AG09319 (cell line): ENCODE results near the gene CCDC167.

Experiments used
- DNase-seq: peaks from one replicate; pipeline ENCODE4 v3.0.0-alpha.2; 2010; ENCODE audit warnings: low read depth; ENCODE audit errors: extremely low read depth
- CTCF ChIP-seq: IDR thresholded peaks from 2 replicates; pipeline ENCODE4 v1.5.1; 2011; ENCODE audit warnings: low read depth, mild to moderate bottlenecking, inconsistent platforms, low read length, moderate library complexity

The CCDC167 gene

GRCh38 chr6:37521674-37522073 lies 22.0 kb upstream of the CCDC167 start:
- TF ChIP-seq CTCF, result no peak
- no peak for DNase-seq

DNA sequence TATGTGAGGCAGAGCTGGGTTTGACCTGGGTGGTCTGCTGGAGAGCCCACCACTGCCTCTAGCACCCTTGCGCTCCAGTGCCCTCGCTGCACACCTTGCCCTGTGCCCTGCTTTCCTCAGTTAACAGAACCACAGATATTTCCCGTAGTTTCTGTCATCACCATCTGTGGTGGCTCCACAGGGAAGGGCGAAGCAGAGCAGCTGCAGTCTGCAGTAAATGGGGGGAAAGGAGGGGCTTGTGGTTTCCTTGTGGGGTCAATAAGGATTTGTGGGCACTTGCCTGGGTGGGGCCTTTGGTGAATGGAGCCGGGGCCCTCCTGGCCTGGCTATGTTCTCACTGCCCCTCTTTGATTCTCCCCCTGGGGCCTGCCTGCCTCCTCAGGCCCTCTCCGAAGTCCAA lies 21.2 kb upstream of the CCDC167 start:
- no peak for TF ChIP-seq CTCF
- no peak for DNase-seq

- no peak for TF ChIP-seq CTCF
- no peak for DNase-seq
These were observed 19.8 kb upstream of the CCDC167 start for GRCh38 chr6:37519461-37519860.

DNA sequence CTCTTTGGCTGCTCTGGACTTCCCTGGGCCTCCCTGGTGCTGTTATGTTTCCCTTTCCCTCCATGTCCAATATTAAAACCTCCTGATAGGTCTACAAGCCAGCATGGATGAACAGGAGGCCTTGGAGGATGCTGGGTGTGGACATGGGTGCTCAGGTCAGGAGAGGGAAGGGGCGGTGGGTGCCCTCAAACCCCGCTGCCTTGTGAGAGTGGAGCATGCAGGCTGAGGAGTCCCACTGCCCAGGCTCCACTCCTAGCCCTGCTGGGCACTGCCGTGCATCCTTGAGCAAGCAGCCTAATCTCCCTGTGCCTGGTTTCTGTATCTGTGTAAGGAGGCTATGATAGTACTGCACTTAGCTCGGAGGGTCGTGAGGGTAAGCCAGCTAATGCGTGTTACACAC lies 18.4 kb upstream of the CCDC167 start:
- no peak for DNase-seq
- TF ChIP-seq CTCF, result no peak

DNA sequence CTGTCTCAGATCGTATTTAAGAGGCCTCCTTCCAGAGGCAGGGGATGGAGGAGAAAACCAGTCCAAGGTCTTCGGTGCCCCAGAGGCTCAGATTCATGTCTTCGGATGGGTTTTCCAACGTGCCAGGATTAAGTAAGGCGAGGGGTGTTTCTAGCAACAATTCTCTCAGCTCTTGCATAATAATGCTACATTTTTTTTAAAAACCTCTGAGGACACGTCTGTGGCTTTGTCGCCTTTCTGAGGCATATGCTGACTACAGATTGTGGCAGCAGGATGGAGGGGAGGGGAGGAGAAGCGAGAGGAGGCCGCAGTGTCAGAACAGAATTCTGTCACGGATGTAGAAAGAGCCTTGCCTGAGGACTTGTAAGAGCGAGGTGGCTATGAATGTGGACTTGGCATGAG lies 17.7 kb upstream of the CCDC167 start:
- DNase-seq, result no peak
- TF ChIP-seq CTCF, result no peak

DNA sequence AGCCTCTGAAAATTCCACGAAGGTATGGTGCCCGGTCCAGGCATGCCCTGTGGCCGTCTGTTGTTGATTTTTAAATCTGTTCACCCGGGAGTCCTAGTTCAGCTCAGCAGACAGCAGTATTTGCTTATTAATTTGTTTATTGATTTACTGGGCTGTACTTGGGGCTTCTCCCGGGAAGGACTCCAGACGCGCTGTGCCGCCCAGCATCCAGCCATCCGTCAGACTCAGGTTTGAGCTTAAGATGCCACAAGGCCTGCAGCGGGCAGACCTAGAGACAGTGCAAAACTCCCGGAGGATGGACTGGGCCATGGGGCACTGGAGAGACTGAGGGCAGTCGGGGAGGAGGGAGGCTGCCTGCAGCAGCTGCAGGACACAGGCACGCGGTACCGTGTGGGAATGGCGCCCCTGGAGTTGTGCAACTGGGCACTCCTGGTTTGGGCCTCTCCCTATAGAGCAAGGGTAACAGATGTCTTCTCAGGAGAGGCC lies 17.3 kb upstream of the CCDC167 start:
- DNase-seq, result no peak
- TF ChIP-seq CTCF, result no peak

GRCh38 chr6:37516076-37516919 lies 16.6 kb upstream of the CCDC167 start:
- DNase-seq, result no peak
- TF ChIP-seq CTCF, result no peak
